Measurements from ENCODE around the gene MED13L.

MED13L gene

GRCh38 chr12:116216022-116216756, 61.3 kb downstream of the MED13L start:
- in situ Hi-C loops (cut with MboI; ENCODE audit: low sequenced_read_pairs) = no loop called here

GRCh38 chr12:116215023-116215422, 62.5 kb downstream of the MED13L start:
- in situ Hi-C loops (cut with MboI; ENCODE audit: low sequenced_read_pairs) = no loop called here

- in situ Hi-C loops (cut with MboI; ENCODE audit: low sequenced_read_pairs) = no loop called here
Observed at GRCh38 chr12:116213885-116214527, 63.5 kb downstream of the MED13L start.

GRCh38 chr12:116213014-116213413, 64.5 kb downstream of the MED13L start:
- in situ Hi-C loops (cut with MboI; ENCODE audit: low sequenced_read_pairs) = no loop called here

- in situ Hi-C loops (cut with MboI; ENCODE audit: low sequenced_read_pairs) = no loop called here
Observed at GRCh38 chr12:116210762-116211161, 66.7 kb downstream of the MED13L start.

GRCh38 chr12:116210131-116210530, 67.4 kb downstream of the MED13L start:
- in situ Hi-C loops (cut with MboI; ENCODE audit: low sequenced_read_pairs) = no loop called here

- in situ Hi-C loops (cut with MboI; ENCODE audit: low sequenced_read_pairs) = no loop called here
Observed at GRCh38 chr12:116209503-116209902, 68.0 kb downstream of the MED13L start.

- in situ Hi-C loops (cut with MboI; ENCODE audit: low sequenced_read_pairs) = no loop called here
Observed at GRCh38 chr12:116207274-116207673, 70.2 kb downstream of the MED13L start.

GRCh38 chr12:116206828-116207227, 70.7 kb downstream of the MED13L start:
- in situ Hi-C loops (cut with MboI; ENCODE audit: low sequenced_read_pairs) = no loop called here

- in situ Hi-C loops (cut with MboI; ENCODE audit: low sequenced_read_pairs) = no loop called here
Observed at GRCh38 chr12:116204785-116205184, 72.7 kb downstream of the MED13L start.

- in situ Hi-C loops (cut with MboI; ENCODE audit: low sequenced_read_pairs) = no loop called here
Observed at GRCh38 chr12:116204169-116204568, 73.3 kb downstream of the MED13L start.

- in situ Hi-C loops (cut with MboI; ENCODE audit: low sequenced_read_pairs) = no loop called here
Observed at GRCh38 chr12:116202940-116203339, 74.6 kb downstream of the MED13L start.

- in situ Hi-C loops (cut with MboI; ENCODE audit: low sequenced_read_pairs) = no loop called here
Observed at GRCh38 chr12:116202433-116202832, 75.1 kb downstream of the MED13L start.

- in situ Hi-C loops (cut with MboI; ENCODE audit: low sequenced_read_pairs) = no loop called here
Observed at GRCh38 chr12:116201908-116202307, 75.6 kb downstream of the MED13L start.

GRCh38 chr12:116201359-116201758, 76.1 kb downstream of the MED13L start:
- in situ Hi-C loops (cut with MboI; ENCODE audit: low sequenced_read_pairs) = no loop called here

GRCh38 chr12:116200812-116201211, 76.7 kb downstream of the MED13L start:
- in situ Hi-C loops (cut with MboI; ENCODE audit: low sequenced_read_pairs) = no loop called here

- in situ Hi-C loops (cut with MboI; ENCODE audit: low sequenced_read_pairs) = no loop called here
Observed at GRCh38 chr12:116199160-116199706, 78.3 kb downstream of the MED13L start.

- in situ Hi-C loops (cut with MboI; ENCODE audit: low sequenced_read_pairs) = no loop called here
Observed at GRCh38 chr12:116196752-116197718, 80.5 kb downstream of the MED13L start.

GRCh38 chr12:116196226-116196625, 81.3 kb downstream of the MED13L start:
- in situ Hi-C loops (cut with MboI; ENCODE audit: low sequenced_read_pairs) = no loop called here

- in situ Hi-C loops (cut with MboI; ENCODE audit: low sequenced_read_pairs) = no loop called here
Observed at GRCh38 chr12:116194935-116195431, 82.5 kb downstream of the MED13L start.

GRCh38 chr12:116189692-116190091, 87.8 kb downstream of the MED13L start:
- in situ Hi-C loops (cut with MboI; ENCODE audit: low sequenced_read_pairs) = no loop called here
